ENCODE measurements around the gene KCNJ5.

- TF ChIP-seq EZH2 (IDR thresholded peaks at IDR 0.05; ENCODE audit: low read length) (no peak), CTCF (optimal IDR thresholded peaks at IDR 0.05 in 1 of 3, IDR thresholded peaks at IDR 0.05 in 1 of 3, conservative IDR thresholded peaks at IDR 0.05 in 1 of 3; ENCODE audit: extremely low read depth in 1 of 3, insufficient read depth in 2 of 3, low read length in 3 of 3) (no peak)
Observed at GRCh38 chr11:128916037-128916572, 24.9 kb downstream of the KCNJ5 start.
